ENCODE results near the gene EID2B. TPM values are rescaled to one million over a fixed set of nuclear protein-coding genes. Genes with fewer than 3 reads are reported as not detected.

Gene EID2B
- polyA plus RNA-seq, 4 donors: 4.2 to 5.3 (median 4.5) TPM

GRCh38 chr19:39501340-39501739, 31.3 kb downstream of the EID2B start:
- no peak for DNase-seq (ENCODE audit: low read depth in 4 of 4, low spot score in 3 of 4)

DNA sequence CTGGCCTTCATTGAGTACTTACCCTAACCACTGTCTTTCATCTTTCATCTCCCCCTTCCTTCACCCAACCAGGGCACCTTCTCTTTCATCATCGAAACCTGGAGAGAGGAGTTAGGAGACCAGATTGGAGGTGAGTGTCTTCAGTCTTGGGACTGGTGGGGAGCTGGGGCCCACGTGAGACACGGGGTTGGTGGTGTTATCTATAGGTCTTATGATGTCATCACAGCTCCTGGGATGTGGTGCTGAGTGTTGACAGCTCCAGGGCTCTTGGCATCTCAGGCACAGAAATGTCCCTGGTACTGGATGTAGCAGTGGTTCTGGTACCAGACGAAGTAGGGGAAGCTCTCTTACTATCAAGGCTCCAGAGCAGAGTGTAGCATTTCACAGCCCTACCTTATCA, 32.1 kb downstream of the EID2B start:
- no peak for DNase-seq (ENCODE audit: low read depth in 4 of 4, low spot score in 3 of 4)

- no peak for DNase-seq (ENCODE audit: low read depth in 4 of 4, low spot score in 3 of 4)
Measured at GRCh38 chr19:39499932-39500331, 32.7 kb downstream of the EID2B start.

- DNase-seq (ENCODE audit: low read depth in 4 of 4, low spot score in 3 of 4): no peak
Measured at GRCh38 chr19:39498798-39499642, 33.6 kb downstream of the EID2B start, which contains the start of gene DLL3. TSS of gene DLL3 (plus strand) at chr19:39498947. CDS start at chr19:39498975, 28 bp downstream.

GRCh38 chr19:39497996-39498797, 34.5 kb downstream of the EID2B start:
- no peak for DNase-seq (ENCODE audit: low read depth in 4 of 4, low spot score in 3 of 4)

- DNase-seq (ENCODE audit: low read depth in 4 of 4, low spot score in 3 of 4): no peak
Measured at GRCh38 chr19:39497701-39497995, 35.0 kb downstream of the EID2B start.

- DNase-seq (ENCODE audit: low read depth in 4 of 4, low spot score in 3 of 4): no peak
Measured at GRCh38 chr19:39496063-39496462, 36.6 kb downstream of the EID2B start.

DNA sequence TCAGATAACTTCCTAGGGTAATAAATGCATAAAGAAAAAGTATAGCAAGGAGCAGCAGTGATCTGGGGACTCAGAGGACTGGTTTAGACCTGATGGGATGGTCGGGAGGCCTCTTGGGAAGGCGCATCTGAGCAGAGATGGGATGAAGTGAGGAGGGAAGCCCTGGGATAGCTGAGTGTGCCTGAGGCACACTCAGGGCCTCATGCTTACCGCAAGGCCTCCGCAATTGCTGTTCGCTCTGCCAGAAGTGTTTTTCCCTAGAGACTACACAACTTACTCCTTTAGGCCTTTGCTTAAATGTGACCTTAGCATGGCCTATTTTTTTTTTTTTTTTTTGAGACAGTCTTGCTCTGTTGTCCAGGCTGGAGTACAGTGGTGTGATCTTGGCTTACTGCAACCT, 38.0 kb downstream of the EID2B start:
- DNase-seq (ENCODE audit: low read depth in 4 of 4, low spot score in 3 of 4): no peak

DNA sequence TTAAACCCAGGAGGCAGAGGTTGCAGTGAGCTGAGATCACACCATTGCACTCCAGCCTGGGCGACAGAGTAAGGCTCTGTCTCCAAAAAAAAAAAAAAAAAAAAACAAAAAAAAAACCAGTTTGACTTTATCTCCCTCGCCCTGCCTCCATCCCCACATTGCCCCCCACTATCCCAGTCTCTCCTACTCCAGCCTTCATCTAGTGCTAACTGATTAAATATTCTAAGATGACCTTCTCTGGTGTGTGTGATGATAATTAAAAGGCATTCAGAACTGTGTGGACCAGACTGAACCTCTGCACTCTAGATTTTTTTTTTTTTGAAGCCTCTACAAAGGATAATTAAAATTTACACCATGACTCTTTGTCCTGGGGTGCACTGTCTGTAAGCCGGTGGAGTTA, 39.9 kb downstream of the EID2B start:
- DNase-seq (ENCODE audit: low read depth in 4 of 4, low spot score in 3 of 4): no peak

- no peak for DNase-seq (ENCODE audit: low read depth in 4 of 4, low spot score in 3 of 4)
Measured at GRCh38 chr19:39492225-39492624, 40.4 kb downstream of the EID2B start.

DNA sequence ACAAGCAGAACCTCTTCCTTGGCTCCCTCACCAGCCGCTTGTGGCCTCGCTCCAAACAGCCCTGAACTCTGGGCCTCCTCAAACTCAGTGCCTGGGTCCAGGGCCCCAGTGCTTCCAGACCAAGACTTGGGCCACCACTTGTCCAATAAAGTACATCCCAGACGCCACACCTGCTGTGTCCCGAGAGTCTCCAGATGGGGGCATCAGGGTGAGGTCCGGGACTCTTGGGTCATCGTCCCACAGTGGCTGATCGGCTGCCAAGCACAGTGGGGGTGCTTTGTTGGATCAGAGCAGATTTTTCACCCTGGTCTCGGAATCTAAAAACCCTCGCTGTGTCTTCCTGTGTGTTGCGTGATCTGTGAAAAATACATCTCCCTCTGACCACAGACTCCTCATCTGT, 42.9 kb downstream of the EID2B start:
- DNase-seq (ENCODE audit: low read depth in 4 of 4, low spot score in 3 of 4): no peak

- no peak for DNase-seq (ENCODE audit: low read depth in 4 of 4, low spot score in 3 of 4)
Measured at GRCh38 chr19:39483141-39483540, 49.5 kb downstream of the EID2B start.

DNA sequence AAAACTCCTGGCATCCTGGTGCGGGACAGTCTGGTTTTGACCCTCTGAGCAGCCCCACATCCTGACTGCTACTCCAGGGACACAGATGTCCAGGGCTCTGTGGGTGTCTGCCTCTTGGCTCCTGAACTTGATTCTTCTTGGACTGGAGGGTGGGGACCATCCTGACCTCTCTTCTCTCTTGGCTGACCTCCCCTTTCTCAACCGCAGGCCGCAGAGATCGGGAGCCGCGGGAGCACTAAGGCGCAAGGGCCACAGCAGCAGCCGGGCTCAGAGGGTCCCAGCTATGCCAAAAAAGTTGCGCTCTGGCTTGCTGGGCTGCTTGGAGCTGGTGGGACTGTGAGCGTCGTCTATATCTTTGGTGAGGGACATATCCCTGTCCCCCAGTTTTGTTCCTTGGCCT, 51.0 kb downstream of the EID2B start:
- no peak for DNase-seq (ENCODE audit: low read depth in 4 of 4, low spot score in 3 of 4)

DNA sequence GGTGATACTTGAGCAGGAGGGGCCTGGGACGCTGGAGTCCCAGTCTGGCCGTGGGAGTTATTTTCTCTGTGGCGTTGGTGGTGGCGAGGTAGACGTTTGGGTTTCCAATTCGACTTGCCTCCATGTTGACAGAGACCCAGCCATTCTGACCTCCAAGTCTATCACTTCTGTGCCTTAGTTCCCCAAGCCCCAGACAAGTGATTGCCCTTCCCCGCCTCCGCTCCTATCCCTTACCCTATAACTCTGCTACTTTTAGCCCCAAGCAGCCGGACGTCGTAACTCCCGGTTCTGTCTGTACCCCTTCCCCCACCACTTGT, 51.5 kb downstream of the EID2B start:
- no peak for DNase-seq (ENCODE audit: low read depth in 4 of 4, low spot score in 3 of 4)

Other genes with a start within 250 kb of the EID2B start
- gene IFNL1, start 236.4 kb downstream of the EID2B start, polyA plus RNA-seq (ENCODE audit: insufficient read length in 4 of 4): not detected
- 1 to 10 TPM; 1.2 to 2.0 (median 1.7) TPM for gene LRFN1, start 212.0 kb downstream of the EID2B start, polyA plus RNA-seq (ENCODE audit: insufficient read length in 4 of 4)
- 10 to 100 TPM; 22.1 to 23.8 (median 22.1) TPM for gene GMFG, start 196.8 kb downstream of the EID2B start, polyA plus RNA-seq (ENCODE audit: insufficient read length in 4 of 4)
- gene SAMD4B, start 190.4 kb downstream of the EID2B start, polyA plus RNA-seq (ENCODE audit: insufficient read length in 4 of 4): 100 to 1,000 TPM in 3 of 4 donors, 10 to 100 TPM in 1; 89.6 to 139 (median 111) TPM
- 10 to 100 TPM; 53.9 to 76.8 (median 65.2) TPM for gene PAF1, start 141.7 kb downstream of the EID2B start, polyA plus RNA-seq (ENCODE audit: insufficient read length in 4 of 4)
- gene MED29, start 141.5 kb downstream of the EID2B start, polyA plus RNA-seq (ENCODE audit: insufficient read length in 4 of 4): 10 to 100 TPM; 34.1 to 42.3 (median 38.4) TPM
- 100 to 1,000 TPM in 1 of 4 donors, 10 to 100 TPM in 3; 18.4 to 945 (median 37.0) TPM for gene ZFP36, start 126.0 kb downstream of the EID2B start, polyA plus RNA-seq (ENCODE audit: insufficient read length in 4 of 4)
- 100 to 1,000 TPM in 1 of 4 donors, 10 to 100 TPM in 3; 67.3 to 130 (median 90.1) TPM for gene PLEKHG2, start 120.2 kb downstream of the EID2B start, polyA plus RNA-seq (ENCODE audit: insufficient read length in 4 of 4)
- 1,000 to 10,000 TPM; 1,121 to 1,373 (median 1,329) TPM for gene RPS16, start 96.9 kb downstream of the EID2B start, polyA plus RNA-seq (ENCODE audit: insufficient read length in 4 of 4)
- 100 to 1,000 TPM; 112 to 158 (median 132) TPM for gene SUPT5H, start 87.3 kb downstream of the EID2B start, polyA plus RNA-seq (ENCODE audit: insufficient read length in 4 of 4)
- 10 to 100 TPM; 48.5 to 94.1 (median 74.2) TPM for gene TIMM50, start 52.0 kb downstream of the EID2B start, polyA plus RNA-seq (ENCODE audit: insufficient read length in 4 of 4)
- under 1 TPM; 0.33 to 0.78 (median 0.64) TPM for gene DLL3, start 33.9 kb downstream of the EID2B start, polyA plus RNA-seq (ENCODE audit: insufficient read length in 4 of 4)
- gene SELENOV, start 17.7 kb downstream of the EID2B start, polyA plus RNA-seq (ENCODE audit: insufficient read length in 4 of 4): 1 to 10 TPM; 3.2 to 8.2 (median 5.5) TPM
- 10 to 100 TPM; 16.2 to 24.3 (median 20.1) TPM for gene EID2, start 7.3 kb upstream of the EID2B start, polyA plus RNA-seq (ENCODE audit: insufficient read length in 4 of 4)
- gene LGALS13, start 69.7 kb upstream of the EID2B start, polyA plus RNA-seq (ENCODE audit: insufficient read length in 4 of 4): not detected
- not detected for gene LGALS16, start 123.1 kb upstream of the EID2B start, polyA plus RNA-seq (ENCODE audit: insufficient read length in 4 of 4)
- not detected for gene LGALS14, start 171.6 kb upstream of the EID2B start, polyA plus RNA-seq (ENCODE audit: insufficient read length in 4 of 4)
- gene CLC, start 205.2 kb upstream of the EID2B start, polyA plus RNA-seq (ENCODE audit: insufficient read length in 4 of 4): 1 to 10 TPM; 1.1 to 5.5 (median 1.5) TPM
- gene LEUTX, start 246.0 kb upstream of the EID2B start, polyA plus RNA-seq (ENCODE audit: insufficient read length in 4 of 4): not detected